C1 segment of cervical spinal cord (tissue), 14 donors: ENCODE data around the gene PHF1.
"Not testable (repeated sequence)": the region's sequence is repeated elsewhere in the genome, so short reads cannot be mapped to it uniquely, and the experiment has no call there.

Experiments
- DNase-seq, 14 donors: peaks; one replicate each; lab custom pipeline; 2025; lab: John Stamatoyannopoulos, UW

The PHF1 gene

DNA sequence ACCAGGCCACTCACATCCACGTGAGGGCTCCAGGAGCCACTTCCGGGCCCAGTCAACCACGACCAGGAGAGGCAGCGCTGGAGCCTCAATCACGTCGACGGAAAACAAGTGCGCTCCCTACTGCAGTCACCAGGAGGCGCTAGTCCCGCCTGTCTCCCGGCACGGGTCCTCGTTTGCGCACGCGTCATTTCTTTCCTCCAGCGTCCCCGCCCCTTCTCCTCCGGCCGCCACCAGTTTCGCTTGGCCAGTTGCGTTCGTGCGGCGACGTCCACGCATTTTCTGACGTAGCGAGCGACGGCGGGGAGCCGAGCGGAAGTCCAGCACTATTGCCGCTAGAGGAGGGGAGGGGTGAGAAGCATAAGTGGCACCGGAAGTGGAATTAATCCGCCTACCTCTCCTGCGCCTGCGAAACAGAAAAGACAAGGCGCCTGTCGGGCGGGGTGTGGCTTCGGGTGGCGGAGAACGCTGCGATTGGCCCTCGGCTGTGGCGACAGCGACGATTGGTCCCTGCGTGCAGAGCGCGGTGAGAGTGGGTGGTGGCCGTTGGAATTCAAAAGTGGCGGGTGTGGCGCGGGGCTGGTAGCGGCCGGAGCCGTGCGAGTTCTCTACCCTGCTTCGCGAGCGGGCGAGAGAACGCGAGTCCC is 19.4 kb upstream of the PHF1 start, which contains the start of gene KIFC1:
KIFC1 (plus strand) TSS at position 546 of the 644 bp plus-strand sequence. CDS start 163 bp downstream, outside the sequence.
- DNase-seq: peak; percentile 97 to 100 (median 98)

DNA sequence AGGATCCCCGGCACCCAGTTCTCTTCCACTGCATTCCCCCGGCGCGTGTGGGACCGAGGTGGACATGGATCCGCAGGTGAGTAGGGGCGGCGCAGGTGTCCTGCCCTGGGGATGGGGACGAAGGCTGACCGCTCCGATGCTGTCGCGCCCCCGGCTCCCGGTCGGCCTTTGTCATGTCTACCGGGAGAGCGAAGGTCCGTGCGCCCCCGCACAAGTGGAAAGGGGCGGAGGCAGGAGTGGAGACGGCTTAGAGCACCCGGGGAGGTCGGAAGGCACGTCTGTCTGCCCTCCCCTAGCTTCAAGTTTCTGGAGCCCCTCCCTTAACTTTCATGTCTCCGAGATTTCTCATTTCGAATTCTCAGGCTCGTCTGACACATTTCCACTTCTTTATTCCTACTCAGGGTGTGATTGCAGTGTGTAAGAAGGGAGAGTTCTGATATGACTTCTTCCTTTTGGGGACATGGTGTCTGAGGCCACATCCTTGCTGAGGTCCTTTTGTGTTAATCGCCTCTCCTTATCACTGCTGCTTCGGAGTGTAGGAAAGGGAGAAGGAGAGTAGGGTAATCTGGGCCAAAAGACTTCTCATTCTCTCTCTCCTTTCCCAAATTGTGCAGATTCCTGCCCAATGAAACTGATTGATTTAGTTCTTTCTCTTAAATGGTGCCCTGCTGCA is 18.8 kb upstream of the PHF1 start:
- peak in 1 of 14 donors; percentile 60 for DNase-seq

DNA sequence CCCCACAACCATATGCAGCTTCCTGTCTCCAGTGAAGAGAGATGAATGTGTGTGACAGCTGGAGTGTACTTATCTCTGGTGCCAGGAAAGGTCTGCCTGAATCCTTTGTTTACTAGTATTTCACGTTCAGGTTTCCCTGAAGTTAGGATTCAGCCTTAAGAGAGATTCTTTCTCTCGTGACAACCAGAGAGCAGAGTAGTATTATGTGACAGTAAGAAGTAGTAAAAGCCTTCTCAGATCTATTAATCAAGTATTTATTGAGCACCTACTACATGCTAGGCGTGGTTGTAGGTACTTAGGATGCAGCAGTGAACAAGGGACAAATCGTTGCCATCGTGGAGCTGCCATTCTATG is 18.2 kb upstream of the PHF1 start:
- DNase-seq: no peak

DNA sequence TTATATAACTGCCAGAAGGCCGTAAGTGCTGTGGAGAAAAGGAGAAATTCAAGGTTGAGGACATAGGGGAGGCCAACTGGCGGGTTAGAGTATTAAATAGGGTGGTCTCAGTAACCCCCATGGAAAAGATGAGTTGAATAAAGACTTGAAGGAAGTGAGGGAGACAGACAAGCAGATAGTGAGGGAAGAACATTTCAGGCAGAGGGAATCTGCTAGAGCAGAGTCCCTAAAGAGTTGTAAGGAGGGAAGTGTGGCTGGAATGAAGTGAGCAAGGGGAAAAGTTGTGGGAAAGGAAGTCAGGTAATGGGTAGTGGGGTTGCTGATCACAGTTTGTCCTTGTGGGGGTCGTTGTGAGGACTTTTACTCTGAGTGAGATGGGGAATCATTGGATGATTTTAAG is 17.8 kb upstream of the PHF1 start:
- DNase-seq: no peak

DNA sequence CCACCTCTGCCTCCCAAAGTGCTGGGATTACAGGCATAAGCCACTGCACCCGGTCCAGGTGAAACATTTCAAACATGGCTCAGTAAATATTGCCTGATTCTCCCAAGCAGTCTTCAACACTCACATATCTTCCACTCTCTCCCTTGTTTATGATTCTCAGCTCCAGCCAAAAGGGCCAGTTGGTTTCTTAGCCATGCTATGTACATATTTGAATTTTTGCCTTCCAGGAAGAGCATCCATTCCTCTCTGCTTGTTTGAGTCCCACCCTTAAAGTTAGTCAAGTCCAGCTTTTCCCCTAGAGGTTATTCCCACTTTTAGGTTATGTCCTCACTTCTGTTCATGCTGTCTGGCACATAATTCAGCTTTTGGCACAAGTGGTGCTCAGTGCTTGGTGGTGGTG is 13.3 kb upstream of the PHF1 start:
- DNase-seq: no peak

DNA sequence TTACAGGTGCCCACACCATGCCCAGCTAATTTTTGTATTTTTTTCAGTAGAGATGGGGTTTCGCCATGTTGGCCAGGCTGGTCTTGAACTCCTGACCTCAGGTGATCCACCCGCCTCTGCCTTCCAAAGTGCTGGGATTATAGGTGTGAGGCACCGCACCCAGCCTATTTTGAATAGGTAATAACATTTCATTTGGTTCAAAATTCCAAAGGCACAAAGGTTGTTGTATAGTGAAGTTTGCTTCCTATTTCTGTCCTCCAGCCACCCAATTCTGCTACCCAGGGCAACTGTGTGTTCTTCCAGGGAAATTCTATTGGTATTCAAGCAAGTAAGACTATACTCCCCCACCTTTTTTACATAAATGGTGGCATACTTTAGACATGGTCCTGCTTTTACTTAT is 12.2 kb upstream of the PHF1 start:
- DNase-seq: not testable (repeated sequence)

DNA sequence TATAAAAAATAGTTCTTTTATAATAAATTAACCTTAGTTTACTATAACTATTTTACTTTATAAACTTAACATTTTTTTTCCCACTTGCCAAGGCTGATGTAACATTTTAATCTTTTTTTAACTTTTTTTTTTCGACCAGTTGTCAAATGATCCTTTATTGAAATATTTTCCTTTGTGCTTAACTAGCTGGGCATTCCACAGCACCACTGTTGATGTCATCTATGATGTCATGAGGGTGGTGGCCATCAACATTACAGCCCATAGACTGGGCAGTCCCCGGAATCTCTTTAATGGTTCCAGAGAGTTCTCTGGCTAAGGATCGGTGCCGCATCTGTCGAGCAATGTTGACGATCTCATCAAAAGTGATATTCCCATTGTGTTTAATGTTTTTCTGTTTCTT is 10.9 kb upstream of the PHF1 start:
- not testable (repeated sequence) for DNase-seq

DNA sequence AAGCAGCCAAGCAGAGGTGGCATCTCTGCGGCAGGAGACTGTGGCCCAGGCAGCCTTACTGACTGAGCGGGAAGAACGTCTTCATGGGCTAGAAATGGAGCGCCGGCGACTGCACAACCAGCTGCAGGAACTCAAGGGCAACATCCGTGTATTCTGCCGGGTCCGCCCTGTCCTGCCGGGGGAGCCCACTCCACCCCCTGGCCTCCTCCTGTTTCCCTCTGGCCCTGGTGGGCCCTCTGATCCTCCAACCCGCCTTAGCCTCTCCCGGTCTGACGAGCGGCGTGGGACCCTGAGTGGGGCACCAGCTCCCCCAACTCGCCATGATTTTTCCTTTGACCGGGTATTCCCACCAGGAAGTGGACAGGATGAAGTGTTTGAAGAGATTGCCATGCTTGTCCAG is 5.9 kb upstream of the PHF1 start:
- no peak for DNase-seq

DNA sequence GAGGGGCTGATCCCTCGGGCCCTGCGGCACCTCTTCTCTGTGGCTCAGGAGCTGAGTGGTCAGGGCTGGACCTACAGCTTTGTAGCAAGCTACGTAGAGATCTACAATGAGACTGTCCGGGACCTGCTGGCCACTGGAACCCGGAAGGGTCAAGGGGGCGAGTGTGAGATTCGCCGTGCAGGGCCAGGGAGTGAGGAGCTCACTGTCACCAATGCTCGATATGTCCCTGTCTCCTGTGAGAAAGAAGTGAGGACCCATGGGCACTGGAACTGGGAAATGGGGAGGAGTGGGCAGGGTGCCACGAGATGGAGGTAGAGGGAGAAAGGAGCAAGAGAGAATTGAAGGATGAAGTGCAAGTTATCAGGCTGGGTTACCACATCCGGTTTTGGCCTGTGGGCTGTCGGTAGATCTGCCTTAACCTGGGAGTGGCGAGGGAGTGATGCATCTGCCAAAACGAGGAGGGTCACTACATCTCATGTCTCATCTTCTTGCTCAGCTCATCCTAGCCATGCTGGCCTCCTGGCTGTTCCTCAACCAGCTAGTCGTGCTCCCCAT is 5.4 kb upstream of the PHF1 start:
- DNase-seq: no peak

DNA sequence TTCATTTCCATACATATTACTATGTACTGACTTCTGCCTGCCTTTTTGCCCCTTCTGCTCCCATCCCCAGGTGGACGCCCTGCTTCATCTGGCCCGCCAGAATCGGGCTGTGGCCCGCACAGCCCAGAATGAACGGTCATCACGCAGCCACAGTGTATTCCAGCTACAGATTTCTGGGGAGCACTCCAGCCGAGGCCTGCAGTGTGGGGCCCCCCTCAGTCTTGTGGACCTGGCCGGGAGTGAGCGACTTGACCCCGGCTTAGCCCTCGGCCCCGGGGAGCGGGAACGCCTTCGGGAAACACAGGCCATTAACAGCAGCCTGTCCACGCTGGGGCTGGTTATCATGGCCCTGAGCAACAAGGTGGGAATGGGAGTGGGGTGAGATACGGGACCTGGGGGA is 4.7 kb upstream of the PHF1 start:
- no peak for DNase-seq

DNA sequence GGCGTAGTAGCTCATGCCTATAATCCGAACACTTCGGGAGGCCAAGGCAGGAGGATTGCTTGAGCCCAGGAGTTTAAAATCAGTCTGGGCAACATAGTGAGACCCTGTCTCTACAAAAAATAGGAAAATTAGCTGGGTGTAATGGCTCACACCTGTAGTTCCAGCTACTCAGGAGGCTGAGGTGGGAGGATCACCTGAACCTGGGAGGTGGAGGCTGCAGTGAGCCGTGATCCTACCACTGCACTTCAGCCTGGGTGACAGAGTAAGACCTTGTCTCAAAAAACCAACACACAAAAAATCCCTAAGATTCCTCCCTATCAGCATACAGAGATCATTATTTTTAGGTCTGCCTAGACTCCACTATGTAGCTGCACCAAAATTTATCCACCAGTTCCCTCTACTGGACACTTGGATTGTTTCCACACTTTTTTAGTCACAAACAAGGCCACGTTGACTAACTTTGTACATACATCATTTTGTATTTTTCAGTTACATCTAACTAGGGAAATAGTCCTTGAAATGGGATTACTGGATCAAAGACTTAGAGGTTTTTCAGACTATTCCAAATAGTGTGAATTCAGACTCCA is 3.6 kb upstream of the PHF1 start:
- no peak for DNase-seq

DNA sequence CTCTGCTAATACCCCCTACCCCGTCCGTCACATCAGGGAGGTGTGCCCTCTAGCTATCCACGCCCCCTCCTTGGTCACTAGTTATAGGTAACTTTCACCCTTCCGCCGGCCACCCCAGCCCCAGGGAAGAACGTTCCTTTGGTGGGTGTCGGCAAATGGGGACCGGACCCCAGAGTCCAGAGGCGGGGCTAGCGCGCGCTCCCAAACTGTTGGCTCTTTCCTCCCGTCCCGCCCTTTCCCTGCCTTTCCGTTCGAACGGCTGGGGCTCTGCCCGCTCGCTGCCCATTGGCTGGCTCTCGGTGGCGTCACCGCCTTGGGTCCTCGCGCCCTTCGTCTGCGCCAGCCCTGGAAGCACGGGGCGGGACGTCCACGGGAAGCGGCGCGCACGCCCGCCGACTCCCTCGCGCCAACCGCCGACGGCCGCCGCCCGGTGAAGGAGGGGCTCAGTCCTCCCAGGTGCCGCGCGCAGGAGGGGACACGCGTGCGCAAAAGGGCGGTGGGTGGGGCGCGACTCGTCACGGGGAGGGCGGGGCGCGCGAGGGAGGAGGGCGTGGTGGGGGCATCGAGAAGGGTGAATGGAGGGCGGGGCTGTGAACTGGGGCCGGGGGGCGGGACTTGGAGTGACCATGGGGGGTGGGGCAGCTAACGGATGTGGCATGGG is 634 bp upstream of the PHF1 start:
- DNase-seq: peak; percentile 67 to 98 (median 94)

DNA sequence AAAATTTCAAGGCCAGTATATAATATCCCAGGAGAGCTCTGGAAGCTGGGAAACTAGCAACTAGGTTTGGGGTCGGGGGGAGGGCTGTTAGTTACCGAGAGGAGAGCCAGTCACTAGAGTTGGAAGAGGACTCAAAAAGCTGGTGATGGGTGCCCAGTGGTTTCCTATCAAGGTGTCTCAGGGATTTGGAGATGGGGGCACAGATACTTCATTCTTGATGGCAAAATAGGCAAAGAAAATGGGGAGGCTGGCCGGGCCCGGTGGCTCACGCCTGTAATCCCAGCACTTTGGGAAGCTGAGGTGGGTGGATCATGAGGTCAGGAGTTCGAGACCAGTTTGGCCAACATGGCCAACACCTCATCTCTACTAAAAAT is 805 bp downstream of the PHF1 start:
- no peak for DNase-seq

DNA sequence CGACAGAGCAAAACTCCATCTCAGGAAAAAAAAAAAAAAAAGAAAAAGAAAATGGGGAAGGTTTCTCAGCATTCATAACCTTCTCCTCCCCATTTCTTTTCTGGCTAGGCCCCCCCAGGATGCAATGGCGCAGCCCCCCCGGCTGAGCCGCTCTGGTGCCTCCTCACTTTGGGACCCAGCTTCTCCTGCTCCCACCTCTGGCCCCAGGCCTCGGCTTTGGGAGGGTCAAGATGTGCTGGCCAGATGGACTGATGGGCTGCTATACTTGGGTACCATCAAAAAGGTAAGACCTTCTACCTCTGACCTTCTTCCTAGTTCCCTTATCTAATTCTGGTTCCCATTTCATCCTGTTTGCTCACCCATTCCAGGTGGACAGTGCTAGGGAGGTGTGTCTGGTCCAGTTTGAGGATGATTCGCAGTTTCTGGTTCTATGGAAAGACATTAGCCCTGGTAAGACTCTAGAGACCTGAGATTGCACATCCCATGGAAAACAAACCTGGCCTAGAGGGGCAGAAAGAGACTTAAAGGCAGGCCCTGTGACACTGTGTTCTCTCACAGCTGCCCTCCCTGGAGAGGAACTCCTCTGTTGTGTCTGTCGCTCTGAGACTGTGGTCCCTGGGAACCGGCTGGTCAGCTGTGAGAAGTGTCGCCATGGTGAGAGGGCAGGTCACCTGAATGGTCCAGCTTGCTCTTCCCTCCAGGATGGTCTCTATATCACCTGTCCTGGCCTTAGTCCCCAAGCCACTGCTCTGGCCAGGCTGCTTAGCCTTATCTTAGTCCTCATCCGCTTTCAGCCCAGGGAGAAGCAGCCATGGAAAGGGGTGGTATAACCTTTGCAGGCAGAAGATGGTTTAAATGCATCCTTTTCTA is 1.6 kb downstream of the PHF1 start:
- DNase-seq: no peak

DNA sequence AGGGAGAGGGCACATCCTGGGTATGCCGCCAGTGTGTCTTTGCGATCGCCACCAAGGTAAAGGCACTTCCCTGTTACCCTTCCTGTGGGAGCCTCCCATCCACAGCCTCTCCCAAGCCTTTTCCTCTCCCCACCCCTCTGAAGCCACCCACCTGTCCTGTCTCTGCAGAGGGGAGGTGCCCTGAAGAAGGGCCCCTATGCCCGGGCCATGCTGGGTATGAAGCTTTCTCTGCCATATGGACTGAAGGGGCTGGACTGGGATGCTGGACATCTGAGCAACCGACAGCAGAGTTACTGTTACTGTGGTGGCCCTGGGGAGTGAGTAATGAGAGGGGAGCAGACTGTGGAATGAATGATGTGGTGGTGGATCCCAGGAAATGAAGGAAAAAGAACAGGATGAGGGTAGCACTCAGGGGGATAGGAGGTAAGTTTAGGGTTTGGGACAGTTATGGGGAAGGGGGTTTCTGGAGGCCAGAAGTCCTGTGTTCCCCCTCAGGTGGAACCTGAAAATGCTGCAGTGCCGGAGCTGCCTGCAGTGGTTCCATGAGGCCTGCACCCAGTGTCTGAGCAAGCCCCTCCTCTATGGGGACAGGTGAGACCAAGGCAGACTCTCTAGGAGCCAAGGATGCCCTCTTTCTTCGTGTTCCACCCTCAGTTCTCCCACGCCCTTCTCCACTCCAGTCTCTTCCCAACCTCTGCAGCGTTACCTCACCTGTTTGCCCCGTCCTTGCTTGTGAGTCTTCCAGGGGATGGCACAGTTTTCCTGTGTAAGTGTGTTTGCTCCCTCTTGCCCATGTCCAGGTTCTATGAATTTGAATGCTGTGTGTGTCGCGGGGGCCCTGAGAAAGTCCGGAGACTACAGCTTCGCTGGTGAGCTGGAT is 2.7 kb downstream of the PHF1 start:
- DNase-seq: no peak

DNA sequence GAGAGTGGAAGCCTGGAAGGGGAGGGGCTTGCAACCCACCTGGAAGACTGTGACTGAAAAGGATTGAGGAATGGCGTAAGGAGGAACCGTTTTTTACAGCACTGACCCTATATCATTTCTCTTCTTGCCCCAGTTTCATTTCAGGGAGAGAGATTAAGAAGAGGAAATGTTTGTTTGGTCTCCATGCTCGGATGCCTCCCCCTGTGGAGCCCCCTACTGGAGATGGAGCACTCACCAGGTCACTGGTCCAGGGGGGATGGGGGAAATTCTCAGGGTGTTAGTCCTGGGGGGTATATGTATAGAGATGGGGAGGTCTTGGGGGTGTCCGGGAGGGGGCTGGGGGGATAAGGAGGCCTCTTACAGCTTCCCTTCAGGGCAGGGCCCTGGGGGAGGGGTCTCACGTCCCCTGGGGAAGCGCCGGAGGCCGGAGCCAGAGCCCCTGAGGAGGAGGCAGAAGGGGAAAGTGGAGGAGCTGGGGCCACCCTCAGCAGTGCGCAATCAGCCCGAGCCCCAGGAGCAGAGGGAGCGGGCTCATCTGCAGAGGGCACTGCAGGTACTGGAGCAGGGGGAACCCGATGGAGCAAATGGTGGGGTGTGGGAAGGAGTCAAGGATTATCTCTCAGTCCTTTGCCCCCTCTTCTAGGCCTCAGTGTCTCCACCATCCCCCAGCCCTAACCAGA is 3.9 kb downstream of the PHF1 start:
- DNase-seq: no peak

DNA sequence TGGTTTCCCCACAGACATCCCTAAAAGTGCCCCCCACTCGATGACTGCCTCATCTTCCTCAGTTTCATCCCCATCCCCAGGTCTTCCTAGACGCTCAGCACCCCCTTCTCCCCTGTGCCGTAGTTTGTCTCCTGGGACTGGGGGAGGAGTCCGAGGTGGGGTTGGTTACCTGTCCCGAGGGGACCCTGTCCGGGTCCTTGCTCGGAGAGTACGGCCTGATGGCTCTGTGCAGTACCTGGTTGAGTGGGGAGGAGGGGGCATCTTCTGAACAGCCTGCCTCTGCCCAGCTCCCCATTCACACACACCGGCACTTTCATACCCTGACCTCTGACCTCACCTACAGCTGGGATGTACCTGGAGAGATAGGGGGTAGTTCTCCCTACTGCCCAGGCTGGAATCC is 5.0 kb downstream of the PHF1 start:
- DNase-seq: no peak

DNA sequence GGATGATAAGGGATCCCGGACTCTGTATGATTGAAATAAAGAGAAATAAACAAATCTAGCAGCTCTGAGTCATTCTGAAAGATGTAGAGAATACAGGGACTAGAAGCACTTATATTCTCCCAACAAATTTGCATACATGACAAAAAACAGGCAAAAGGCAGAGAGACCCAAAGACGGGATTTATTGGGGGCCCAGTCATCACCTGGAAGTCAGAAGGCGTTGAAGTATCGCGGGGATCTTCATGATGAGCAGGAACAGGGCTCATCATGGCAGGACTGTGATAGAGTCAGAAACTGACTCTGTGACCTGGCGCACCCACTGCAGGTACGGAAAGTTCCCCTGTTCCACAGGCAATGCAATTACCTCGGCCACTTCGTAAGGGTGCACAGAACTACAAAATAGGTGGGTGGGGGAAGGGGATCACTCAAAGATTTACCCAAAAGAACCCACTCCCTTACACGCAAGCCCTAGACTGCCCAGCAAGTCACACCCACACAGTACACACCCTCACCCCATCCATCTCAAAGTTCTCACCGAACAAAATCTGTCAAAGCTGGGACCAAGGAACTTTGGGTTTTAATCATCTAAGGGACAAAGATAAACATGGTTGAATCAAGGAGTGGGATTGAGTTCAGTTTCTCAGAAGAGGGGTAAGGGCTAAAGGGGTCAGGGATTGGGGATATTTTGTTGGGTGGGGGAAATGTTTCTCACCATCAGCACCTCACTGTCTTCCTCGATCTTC is 5.7 kb downstream of the PHF1 start:
- DNase-seq: no peak
